NCI-H345 treated with DMSO at 0.1 percent for 48 hours (cell line): ENCODE measurements around the gene FAP.

Source experiments
- DNase-seq: peaks from one replicate; lab custom pipeline; 2025; ENCODE audit not compliant: unreplicated experiment; lab: John Stamatoyannopoulos, UW

Gene FAP, protein sequence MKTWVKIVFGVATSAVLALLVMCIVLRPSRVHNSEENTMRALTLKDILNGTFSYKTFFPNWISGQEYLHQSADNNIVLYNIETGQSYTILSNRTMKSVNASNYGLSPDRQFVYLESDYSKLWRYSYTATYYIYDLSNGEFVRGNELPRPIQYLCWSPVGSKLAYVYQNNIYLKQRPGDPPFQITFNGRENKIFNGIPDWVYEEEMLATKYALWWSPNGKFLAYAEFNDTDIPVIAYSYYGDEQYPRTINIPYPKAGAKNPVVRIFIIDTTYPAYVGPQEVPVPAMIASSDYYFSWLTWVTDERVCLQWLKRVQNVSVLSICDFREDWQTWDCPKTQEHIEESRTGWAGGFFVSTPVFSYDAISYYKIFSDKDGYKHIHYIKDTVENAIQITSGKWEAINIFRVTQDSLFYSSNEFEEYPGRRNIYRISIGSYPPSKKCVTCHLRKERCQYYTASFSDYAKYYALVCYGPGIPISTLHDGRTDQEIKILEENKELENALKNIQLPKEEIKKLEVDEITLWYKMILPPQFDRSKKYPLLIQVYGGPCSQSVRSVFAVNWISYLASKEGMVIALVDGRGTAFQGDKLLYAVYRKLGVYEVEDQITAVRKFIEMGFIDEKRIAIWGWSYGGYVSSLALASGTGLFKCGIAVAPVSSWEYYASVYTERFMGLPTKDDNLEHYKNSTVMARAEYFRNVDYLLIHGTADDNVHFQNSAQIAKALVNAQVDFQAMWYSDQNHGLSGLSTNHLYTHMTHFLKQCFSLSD

GRCh38 chr2:162243294-162243693 is at the start of gene FAP:
FAP (minus strand) TSS chr2:162243445; CDS start chr2:162243327, 118 bp downstream.
- no peak for DNase-seq

GRCh38 chr2:162291748-162292147 is 48.5 kb upstream of the FAP start:
- no peak for DNase-seq

DNA sequence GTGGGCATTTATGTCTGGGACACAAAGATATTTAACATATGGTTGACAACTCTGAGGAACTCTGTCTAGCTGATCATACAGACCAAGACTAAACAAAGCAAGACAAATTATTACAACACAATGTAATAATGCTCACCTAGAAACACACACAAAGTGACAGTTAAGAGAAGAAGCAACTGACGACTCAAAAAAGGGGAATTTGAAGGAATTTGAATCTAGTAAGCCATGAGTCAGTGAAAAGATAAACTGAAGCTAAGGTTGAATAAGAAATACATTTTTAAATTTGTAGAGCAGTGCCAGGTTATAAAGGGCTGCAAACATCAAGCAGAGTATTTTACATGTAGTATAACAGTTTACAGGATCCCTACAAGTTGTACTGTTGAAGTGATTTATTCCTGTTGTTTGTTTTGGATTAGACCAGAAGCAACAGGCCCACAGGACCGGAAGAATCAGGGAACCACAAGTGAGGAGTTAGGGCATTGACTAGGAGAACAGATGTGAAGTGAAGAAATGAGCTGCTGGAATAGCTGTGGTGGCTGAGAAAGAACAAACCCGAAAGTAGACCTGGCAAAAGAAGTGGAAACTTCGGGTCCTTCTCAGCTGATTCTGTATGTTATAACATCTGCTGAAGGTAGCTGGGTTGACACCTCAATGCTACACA is 39.6 kb upstream of the FAP start:
- no peak for DNase-seq

DNA sequence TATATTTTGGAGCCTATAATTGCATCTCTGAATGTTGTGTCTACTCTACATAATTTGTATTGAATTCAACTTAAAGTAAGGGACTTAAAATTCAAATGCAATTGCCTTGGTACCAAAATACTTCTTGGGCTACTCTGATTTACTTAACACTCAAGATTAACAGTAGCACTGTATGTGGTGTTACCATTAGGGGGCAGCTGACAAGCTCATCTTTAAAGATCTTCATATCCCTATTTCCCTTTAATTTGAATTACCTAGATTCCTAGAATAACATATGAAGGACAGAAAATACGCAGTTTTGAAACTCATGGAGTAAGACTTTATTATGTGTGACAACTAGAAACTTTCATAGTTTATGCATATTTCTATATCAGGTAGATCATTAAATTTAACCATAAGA is 37.4 kb upstream of the FAP start:
- DNase-seq: no peak

- no peak for DNase-seq
These were observed 34.1 kb upstream of the FAP start for GRCh38 chr2:162277381-162277780.

DNA sequence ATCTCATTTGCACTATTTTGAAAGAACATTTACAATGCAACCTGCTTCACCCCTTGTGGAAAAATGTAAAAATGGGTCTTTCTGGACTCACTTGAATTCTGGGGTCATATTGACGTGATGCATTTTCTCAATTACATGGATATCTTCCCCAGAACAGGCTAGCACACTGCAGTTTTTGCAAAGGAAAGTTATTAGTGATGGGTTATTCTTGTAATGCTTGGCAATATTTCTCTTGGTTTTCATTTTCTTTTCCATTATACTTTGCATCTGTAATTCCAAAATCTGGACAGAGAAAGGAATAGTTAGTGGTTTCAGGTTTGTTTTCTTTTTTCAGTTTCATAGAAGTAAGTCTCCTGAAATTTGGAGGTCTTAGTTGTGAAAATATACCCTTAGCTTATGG is 24.8 kb upstream of the FAP start:
- DNase-seq: no peak

DNA sequence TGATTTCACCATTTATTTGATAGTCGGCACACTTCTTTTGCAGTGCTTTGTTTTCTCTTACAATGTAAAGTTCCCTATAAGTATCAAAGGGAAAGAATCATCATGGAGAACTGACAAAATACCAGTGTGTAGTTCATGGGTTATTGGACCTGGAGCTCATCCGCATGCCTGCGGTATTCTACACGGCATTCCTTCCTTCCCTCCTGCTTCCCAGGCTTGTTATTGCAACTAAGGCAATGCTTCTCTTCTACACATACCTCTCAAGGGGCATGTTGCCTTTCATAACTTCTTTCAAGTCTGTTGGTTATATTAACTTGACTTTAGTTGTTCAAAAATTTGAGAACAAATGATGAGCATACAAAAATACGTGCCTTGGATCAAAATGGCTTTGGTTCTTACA is 24.3 kb upstream of the FAP start:
- no peak for DNase-seq

GRCh38 chr2:162266460-162266760 is 23.2 kb upstream of the FAP start:
- no peak for DNase-seq

GRCh38 chr2:162265666-162266459 is 22.6 kb upstream of the FAP start:
- DNase-seq: no peak

DNA sequence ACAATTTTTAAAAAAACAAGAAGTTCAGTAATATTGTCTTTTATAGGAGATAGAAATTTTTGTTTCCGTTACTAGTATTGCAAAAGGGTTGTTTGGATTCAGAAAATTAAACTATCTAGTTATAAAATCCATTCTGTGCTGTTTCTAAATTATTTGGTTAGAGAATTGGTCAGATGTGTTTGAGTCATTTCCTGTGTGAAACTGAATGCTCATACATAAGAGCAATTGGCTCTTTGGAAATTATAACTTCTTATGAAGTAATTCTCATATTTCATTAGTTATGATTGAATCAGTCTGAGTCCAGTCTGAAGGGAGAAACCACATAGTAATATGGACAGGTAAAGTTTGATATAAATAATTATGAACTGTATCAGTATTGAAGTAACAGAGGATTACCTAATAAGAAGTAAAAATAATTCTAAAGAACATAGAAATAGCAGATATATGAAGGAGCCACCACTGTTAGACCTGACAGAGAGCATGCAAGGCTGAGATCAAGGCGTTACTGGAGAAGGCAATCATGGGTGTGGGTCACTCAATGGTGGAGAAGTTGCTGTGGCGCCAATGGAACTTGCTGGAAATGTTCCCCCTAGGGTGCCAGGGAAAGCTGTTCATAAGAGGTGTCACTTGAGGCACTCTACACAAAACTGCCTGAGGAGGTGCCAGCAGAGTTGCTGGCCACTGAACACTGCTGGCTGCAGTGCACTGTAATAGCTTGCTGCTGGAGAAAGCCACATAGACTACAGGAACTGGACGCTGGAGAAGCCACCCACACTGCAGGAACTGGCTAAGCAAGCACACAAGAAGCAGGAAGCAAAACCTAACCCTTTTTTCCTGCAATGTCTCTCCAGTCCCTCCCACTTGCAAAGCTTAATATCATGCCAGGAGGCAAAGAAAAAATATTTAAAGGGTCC is 18.0 kb upstream of the FAP start:
- DNase-seq: no peak

DNA sequence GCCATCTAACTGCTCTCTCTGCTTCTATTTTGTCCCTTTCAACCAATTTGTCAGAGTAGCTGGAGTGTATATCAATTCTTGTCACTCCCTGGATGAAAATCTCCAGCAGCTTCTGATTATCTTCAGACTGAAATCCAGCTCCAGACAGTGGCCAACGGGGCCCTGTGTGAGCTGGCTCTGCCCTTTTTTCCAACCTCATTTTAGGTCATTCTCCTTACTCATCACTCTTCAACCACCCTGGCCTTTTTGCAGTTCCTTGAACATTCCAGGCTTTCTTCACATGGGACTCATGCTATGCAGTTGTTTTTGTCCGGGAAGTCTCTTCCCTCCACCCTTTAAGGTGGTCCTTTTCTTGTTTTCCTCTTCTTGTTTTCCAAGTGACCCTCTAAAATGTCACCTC is 15.4 kb upstream of the FAP start:
- DNase-seq: no peak

DNA sequence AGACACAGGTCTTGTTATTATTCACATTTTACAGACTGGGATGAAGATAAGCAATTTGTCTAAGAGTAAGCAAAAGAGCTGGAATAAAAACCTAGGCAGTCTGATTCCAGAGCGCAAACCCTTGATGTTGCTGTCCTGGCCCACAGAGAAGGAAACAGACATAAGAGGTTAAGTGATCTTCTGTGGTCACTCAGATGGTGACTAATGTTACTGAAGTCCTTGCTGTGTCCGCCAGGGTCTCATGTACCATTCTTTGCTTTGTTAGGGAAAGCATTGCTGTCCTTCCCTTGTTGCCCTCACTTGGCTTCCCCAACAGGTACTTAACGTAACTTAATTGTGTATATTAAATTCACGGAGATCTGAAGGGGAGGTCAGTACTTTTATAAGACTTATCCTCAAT is 14.9 kb upstream of the FAP start:
- DNase-seq: no peak

- DNase-seq: no peak
These were observed 14.2 kb upstream of the FAP start for GRCh38 chr2:162257425-162257824.

DNA sequence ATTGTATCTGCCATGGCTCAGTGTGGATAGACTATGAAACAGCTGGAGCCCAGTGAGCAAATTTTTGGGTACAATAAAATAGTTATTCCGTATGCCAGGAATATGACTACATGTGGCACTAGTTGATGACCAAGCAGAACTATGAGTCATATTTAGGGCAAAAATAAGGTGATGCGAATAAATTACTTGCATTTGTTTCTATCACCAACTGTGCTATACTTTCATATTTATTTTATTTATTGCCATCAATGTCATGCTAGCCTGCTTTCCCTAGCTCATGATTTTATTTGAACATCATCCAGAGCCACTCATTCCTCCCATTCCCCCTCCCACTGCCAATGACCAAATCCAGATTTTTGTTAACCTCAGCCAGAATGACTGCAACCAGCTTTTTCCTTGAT is 13.3 kb upstream of the FAP start:
- DNase-seq: no peak

GRCh38 chr2:162254236-162254871 is 11.1 kb upstream of the FAP start:
- no peak for DNase-seq

- no peak for DNase-seq
These were observed 10.2 kb upstream of the FAP start for GRCh38 chr2:162253435-162253834.

GRCh38 chr2:162252153-162252552 is 8.9 kb upstream of the FAP start:
- DNase-seq: no peak

DNA sequence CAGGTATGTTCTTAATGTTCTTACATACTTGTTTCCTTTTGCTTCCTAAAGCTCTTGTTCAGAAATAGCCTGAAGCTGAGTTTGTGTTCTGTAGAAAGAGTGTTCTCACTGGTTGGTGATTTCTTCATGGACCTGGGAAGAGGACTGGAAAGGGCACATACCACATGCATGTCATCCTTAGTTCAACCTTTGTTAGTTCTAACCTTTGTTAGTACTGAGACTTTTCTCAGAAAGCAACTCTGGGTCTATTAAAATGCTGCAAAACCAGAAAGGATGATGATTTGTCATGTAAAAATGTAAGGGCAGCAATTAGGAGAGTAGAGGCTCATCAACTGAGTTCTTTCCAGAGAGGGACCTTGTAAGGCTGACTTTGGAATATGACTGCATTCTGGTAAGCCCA is 2.5 kb upstream of the FAP start:
- DNase-seq: no peak

DNA sequence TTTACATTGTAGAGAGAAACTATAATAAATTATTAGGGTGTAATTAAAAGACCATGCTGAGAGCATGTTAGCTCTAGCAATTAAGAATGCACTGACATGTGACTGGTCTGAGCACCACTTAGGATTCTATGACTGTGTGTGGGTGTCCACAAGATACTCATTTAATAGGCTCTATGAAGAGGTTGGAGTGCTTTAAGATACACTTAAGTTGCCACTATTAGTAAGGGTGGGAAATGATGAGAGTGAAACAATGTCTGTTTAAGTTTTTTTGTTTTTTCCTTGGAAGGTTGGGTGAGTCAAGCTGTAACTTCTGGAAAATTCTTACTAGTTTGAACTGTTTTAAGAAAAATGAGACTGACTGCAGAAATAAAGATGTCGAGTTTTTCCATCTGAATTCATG is 1.8 kb upstream of the FAP start:
- DNase-seq: no peak

GRCh38 chr2:162244541-162245031 is 1.3 kb upstream of the FAP start:
- no peak for DNase-seq
